GM23338 (cell line): ENCODE results near the gene COX10. TPM values are rescaled to one million over a fixed set of nuclear protein-coding genes. Genes with fewer than 3 reads are reported as not detected.

Source experiments
- ATAC-seq: fragments of 200-7000 bp; cut with Tn5 transposase; 3 replicates; pipeline ENCODE4 v1.9.1; 2020
- DNase-seq: peaks from one replicate; pipeline ENCODE4 v3.0.0-alpha.2; 2015; ENCODE audit warnings: low spot score
- H2AFZ ChIP-seq: fragments of 200-600 bp; sonication (generic); 2 replicates; pipeline ENCODE4 v1.8.0; 2016; ENCODE audit warnings: antibody characterized with exemption, mild to moderate bottlenecking, moderate library complexity
- H3F3A ChIP-seq: fragments of 200-600 bp; sonication (generic); replicated peaks from 2 replicates; pipeline ENCODE4 v1.8.0; 2017; ENCODE audit warnings: antibody characterized with exemption, mixed run types, low read depth
- H3K27ac ChIP-seq: fragments of 200-600 bp; sonication (generic); 2 replicates; pipeline ENCODE4 v1.6.1; 2016; ENCODE audit warnings: low read depth
- H3K27me3 ChIP-seq: fragments of 200-600 bp; sonication (generic); 2 replicates; pipeline ENCODE4 v1.8.0; 2016; ENCODE audit warnings: mild to moderate bottlenecking, mixed run types, moderate library complexity; ENCODE audit not compliant: insufficient read depth
- H3K36me3 ChIP-seq: fragments of 200-600 bp; sonication (generic); 2 replicates; pipeline ENCODE4 v1.8.0; 2016; ENCODE audit warnings: mild to moderate bottlenecking; ENCODE audit not compliant: insufficient read depth
- H3K4me1 ChIP-seq: fragments of 200-600 bp; sonication (generic); 2 replicates; pipeline ENCODE4 v1.8.0; 2016; ENCODE audit warnings: mild to moderate bottlenecking, moderate library complexity; ENCODE audit not compliant: insufficient read depth
- H3K4me2 ChIP-seq: fragments of 200-600 bp; sonication (generic); 2 replicates; pipeline ENCODE4 v1.7.1; 2017; ENCODE audit warnings: mixed run types
- H3K4me3 ChIP-seq: fragments of 200-600 bp; sonication (generic); 2 replicates; pipeline ENCODE4 v1.6.1; 2016; ENCODE audit warnings: mixed run types
- H3K79me2 ChIP-seq: fragments of 200-600 bp; sonication (generic); replicated peaks from 2 replicates; pipeline ENCODE4 v1.8.0; 2017; ENCODE audit warnings: mild to moderate bottlenecking; ENCODE audit not compliant: insufficient read depth
- H3K9me2 ChIP-seq: fragments of 200-600 bp; sonication (generic); 2 replicates; pipeline ENCODE4 v1.8.0; 2017; ENCODE audit not compliant: insufficient read depth
- H4K20me1 ChIP-seq: fragments of 200-600 bp; sonication (generic); replicated peaks from 2 replicates; pipeline ENCODE4 v1.8.0; 2017; ENCODE audit warnings: mild to moderate bottlenecking; ENCODE audit not compliant: insufficient read depth
- H3K27ac Mint-ChIP-seq: 2 replicates; pipeline ENCODE4 v1.8.0; 2020; ENCODE audit warnings: inconsistent platforms, mild to moderate bottlenecking, moderate library complexity, mixed read lengths
- H3K27me3 Mint-ChIP-seq: 3 replicates; pipeline ENCODE4 v1.8.0; 2022; ENCODE audit warnings: low read depth, mild to moderate bottlenecking, moderate library complexity, mixed read lengths, inconsistent platforms; ENCODE audit not compliant: insufficient read depth, poor library complexity
- H3K36me3 Mint-ChIP-seq: 3 replicates; pipeline ENCODE4 v1.8.0; 2021; ENCODE audit warnings: low read depth, mild to moderate bottlenecking, inconsistent platforms, moderate library complexity, mixed read lengths
- H3K4me1 Mint-ChIP-seq: 3 replicates; pipeline ENCODE4 v1.8.0; 2020; ENCODE audit warnings: mild to moderate bottlenecking, inconsistent platforms, mixed read lengths
- H3K4me3 Mint-ChIP-seq: 3 replicates; pipeline ENCODE4 v1.8.0; 2021; ENCODE audit warnings: moderate library complexity, mild to moderate bottlenecking, inconsistent platforms, mixed read lengths
- H3K9me3 Mint-ChIP-seq: 3 replicates; pipeline ENCODE4 v1.8.0; 2020; ENCODE audit warnings: moderate library complexity, mild to moderate bottlenecking, inconsistent platforms, mixed read lengths
- CREB1 ChIP-seq: fragments of 250-450 bp; sonication (Bioruptor Pico); IDR thresholded peaks from 2 replicates; pipeline ENCODE4 v1.5.0; 2020; ENCODE audit warnings: low read depth, mild to moderate bottlenecking, moderate library complexity
- CTCF ChIP-seq, 2 experiments: fragments of 200-600 bp in 1 of 2; sonication (generic) in 1 of 2; conservative IDR thresholded peaks; 2 replicates each; pipeline versions ENCODE4 v1.5.1 to v1.6.1; 2016 to 2017; ENCODE audit warnings: antibody characterized with exemption in 2 of 2, low read depth in 2 of 2, mild to moderate bottlenecking in 2 of 2, moderate library complexity in 1 of 2
- ETS1 ChIP-seq: IDR thresholded peaks from 2 replicates; pipeline ENCODE4 v1.6.1; 2016; ENCODE audit warnings: antibody characterized with exemption
- EZH2 ChIP-seq: fragments of 200-600 bp; sonication (generic); IDR thresholded peaks from one replicate; pipeline ENCODE4 v1.8.0; 2017; ENCODE audit warnings: antibody characterized with exemption, mild to moderate bottlenecking, low read depth; ENCODE audit not compliant: unreplicated experiment
- EZH2phosphoT487 ChIP-seq: fragments of 200-600 bp; sonication (generic); IDR thresholded peaks from one replicate; pipeline ENCODE4 v1.8.1; 2018; ENCODE audit warnings: antibody characterized with exemption; ENCODE audit not compliant: unreplicated experiment
- JUNB ChIP-seq: IDR thresholded peaks from one replicate; pipeline ENCODE4 v1.6.1; 2016; ENCODE audit warnings: antibody characterized with exemption; ENCODE audit not compliant: unreplicated experiment
- NANOG ChIP-seq: IDR thresholded peaks from 2 replicates; pipeline ENCODE4 v1.6.1; 2016; ENCODE audit warnings: antibody characterized with exemption, borderline replicate concordance
- POLR2AphosphoS5 ChIP-seq: IDR thresholded peaks from 2 replicates; pipeline ENCODE4 v1.6.1; 2016; ENCODE audit warnings: antibody characterized with exemption, low read depth
- STAT1 ChIP-seq: IDR thresholded peaks from one replicate; pipeline ENCODE4 v1.6.1; 2016; ENCODE audit warnings: antibody characterized with exemption; ENCODE audit not compliant: unreplicated experiment
- ZNF114 ChIP-seq: fragments of 250-450 bp; sonication (Bioruptor Pico); IDR thresholded peaks from 2 replicates; pipeline ENCODE4 v1.5.0; 2020; ENCODE audit warnings: mild to moderate bottlenecking, moderate library complexity
- ZNF331 ChIP-seq: fragments of 250-450 bp; sonication (Bioruptor Pico); IDR thresholded peaks from 2 replicates; pipeline ENCODE4 v1.5.0; 2020; ENCODE audit warnings: low read depth, mild to moderate bottlenecking, moderate library complexity
- ZNF462 ChIP-seq: fragments of 250-450 bp; sonication (Bioruptor Pico); IDR thresholded peaks from 2 replicates; pipeline ENCODE4 v1.5.0; 2020; ENCODE audit warnings: mild to moderate bottlenecking, moderate library complexity
- polyA plus RNA-seq: library from polyadenylated mRNA; unstranded; fragments of >200 nt; fragmentation: Nextera tagmentation; extraction: Ambion mirVana; gene quantifications from 2 replicates; pipeline ENCODE4 v1.2.1, GENCODE V29; 2016
- total RNA-seq: library from RNA; depleted of rRNA; stranded (reverse); fragments of >200 nt; shearing (Covaris generic); gene quantifications from 2 replicates; pipeline ENCODE4 v1.2.3, GENCODE V29; 2014
- TF ChIP-seq, protein P1 (sequence below): IDR thresholded peaks from one replicate; pipeline ENCODE4 v1.6.1; 2018; ENCODE audit warnings: antibody characterized with exemption; ENCODE audit not compliant: unreplicated experiment

Gene COX10
- total and polyA plus RNA-seq, 2 experiments from 2014 or later = 25.7 to 46.6 TPM

DNA sequence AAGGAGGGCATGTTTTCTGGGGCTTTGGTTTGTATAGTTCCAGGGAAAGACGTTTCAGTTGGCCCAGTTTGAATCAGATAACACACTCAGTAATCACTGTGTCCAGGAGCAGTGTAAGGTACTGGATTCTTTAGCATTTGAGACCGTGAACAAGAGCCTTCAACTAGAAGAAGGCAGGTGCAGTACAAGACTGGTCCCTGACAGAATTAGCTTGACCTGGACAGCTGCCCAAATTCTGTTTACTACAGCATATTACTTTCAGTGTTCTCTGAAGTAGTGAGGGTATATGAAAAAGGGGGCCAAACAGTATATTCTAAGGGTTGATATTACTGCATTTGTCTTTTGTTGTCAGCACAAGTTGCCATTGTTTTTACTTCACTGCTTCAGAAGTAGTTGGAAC lies 81.3 kb downstream of the COX10 start:
- Histone ChIP-seq H3K9me2 (no peaks in the 10 kb centered on the region; the same call in 1 of the 2 replicates), H3K27me3 (no peaks in the 10 kb centered on the region), H3K27ac (no peak overlapping the region), H3K36me3 (no peaks in the 10 kb centered on the region), H3K4me2 (no peak overlapping the region), H3F3A (no peaks in the 10 kb centered on the region), H4K20me1 (no peaks in the 10 kb centered on the region), H3K79me2 (peaks cover 25% of the 10 kb centered on the region), H3K4me1 (no peaks in the 10 kb centered on the region; the same call in 1 of the 2 replicates), H3K4me3 (no peak overlapping the region), H2AFZ (no peak overlapping the region)
- TF ChIP-seq EZH2 = no peak
- no peak for TF ChIP-seq POLR2AphosphoS5
- no peak for TF ChIP-seq NANOG
- no peak for TF ChIP-seq ZNF331 (CRISPR knock-in tag)
- no peak for TF ChIP-seq CREB1 (CRISPR knock-in tag)
- TF ChIP-seq ZNF462 (CRISPR knock-in tag) = no peak
- no peak for TF ChIP-seq JUNB
- no peak for TF ChIP-seq ETS1
- TF ChIP-seq EZH2phosphoT487 = no peak
- no peak for TF ChIP-seq STAT1
- no peak for TF ChIP-seq CTCF (conservative IDR thresholded peaks at IDR 0.05; ENCODE audit: low read depth in 2 of 2)
- TF ChIP-seq, protein P1, sequence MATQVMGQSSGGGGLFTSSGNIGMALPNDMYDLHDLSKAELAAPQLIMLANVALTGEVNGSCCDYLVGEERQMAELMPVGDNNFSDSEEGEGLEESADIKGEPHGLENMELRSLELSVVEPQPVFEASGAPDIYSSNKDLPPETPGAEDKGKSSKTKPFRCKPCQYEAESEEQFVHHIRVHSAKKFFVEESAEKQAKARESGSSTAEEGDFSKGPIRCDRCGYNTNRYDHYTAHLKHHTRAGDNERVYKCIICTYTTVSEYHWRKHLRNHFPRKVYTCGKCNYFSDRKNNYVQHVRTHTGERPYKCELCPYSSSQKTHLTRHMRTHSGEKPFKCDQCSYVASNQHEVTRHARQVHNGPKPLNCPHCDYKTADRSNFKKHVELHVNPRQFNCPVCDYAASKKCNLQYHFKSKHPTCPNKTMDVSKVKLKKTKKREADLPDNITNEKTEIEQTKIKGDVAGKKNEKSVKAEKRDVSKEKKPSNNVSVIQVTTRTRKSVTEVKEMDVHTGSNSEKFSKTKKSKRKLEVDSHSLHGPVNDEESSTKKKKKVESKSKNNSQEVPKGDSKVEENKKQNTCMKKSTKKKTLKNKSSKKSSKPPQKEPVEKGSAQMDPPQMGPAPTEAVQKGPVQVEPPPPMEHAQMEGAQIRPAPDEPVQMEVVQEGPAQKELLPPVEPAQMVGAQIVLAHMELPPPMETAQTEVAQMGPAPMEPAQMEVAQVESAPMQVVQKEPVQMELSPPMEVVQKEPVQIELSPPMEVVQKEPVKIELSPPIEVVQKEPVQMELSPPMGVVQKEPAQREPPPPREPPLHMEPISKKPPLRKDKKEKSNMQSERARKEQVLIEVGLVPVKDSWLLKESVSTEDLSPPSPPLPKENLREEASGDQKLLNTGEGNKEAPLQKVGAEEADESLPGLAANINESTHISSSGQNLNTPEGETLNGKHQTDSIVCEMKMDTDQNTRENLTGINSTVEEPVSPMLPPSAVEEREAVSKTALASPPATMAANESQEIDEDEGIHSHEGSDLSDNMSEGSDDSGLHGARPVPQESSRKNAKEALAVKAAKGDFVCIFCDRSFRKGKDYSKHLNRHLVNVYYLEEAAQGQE = no peak
- no peak for TF ChIP-seq ZNF114
- Mint-ChIP-seq H3K9me3 (no peaks in the 10 kb centered on the region), H3K27me3 (no peaks in the 10 kb centered on the region), H3K27ac (no peak overlapping the region), H3K36me3 (0 out of 3 replicates have a peak, but pooled peaks cover 3% of the 10 kb centered on the region), H3K4me1 (no peaks in the 10 kb centered on the region; the same call in 2 of the 3 replicates), H3K4me3 (no peak overlapping the region)
- no peak for DNase-seq
- no peak for ATAC-seq
